Cardiac muscle cell (in vitro differentiated cells and primary cell): ENCODE measurements around the gene OPRM1. TPM values are rescaled to one million over a fixed set of nuclear protein-coding genes. Genes with fewer than 3 reads are reported as not detected.

Experiments used
- DNase-seq, 2 donors: peaks; one replicate each; pipeline versions ENCODE4 v3.0.0 to v3.0.0-alpha.2; 2010 to 2017; ENCODE audit warnings: low read depth in 1 of 2, low spot score in 1 of 2
- H3K27ac ChIP-seq: fragments of 200-600 bp; sonication (generic); 2 replicates; pipeline ENCODE4 v1.5.1; 2016
- H3K27me3 ChIP-seq: fragments of 200-600 bp; sonication (generic); 2 replicates; pipeline ENCODE4 v1.6.0; 2016; ENCODE audit warnings: control low read depth
- H3K36me3 ChIP-seq: fragments of 200-600 bp; sonication (generic); 2 replicates; pipeline ENCODE4 v1.5.1; 2016; ENCODE audit warnings: control low read depth
- H3K4me1 ChIP-seq: fragments of 200-600 bp; sonication (generic); 2 replicates; pipeline ENCODE4 v1.8.1; 2017; ENCODE audit warnings: low read depth, mild to moderate bottlenecking, mixed run types
- H3K4me3 ChIP-seq: fragments of 200-600 bp; sonication (generic); 2 replicates; pipeline ENCODE4 v1.5.1; 2016; ENCODE audit warnings: mild to moderate bottlenecking
- H3K9me3 ChIP-seq: fragments of 200-600 bp; sonication (generic); 2 replicates; pipeline ENCODE4 v1.5.1; 2017; ENCODE audit warnings: low read depth, mild to moderate bottlenecking, control low read depth
- polyA plus RNA-seq: library from polyadenylated mRNA; unstranded; fragments of >200 nt; fragmentation: Nextera tagmentation; extraction: Ambion mirVana; gene quantifications from 2 replicates; pipeline ENCODE4 v1.2.1, GENCODE V29; 2016
- total RNA-seq: library from RNA; depleted of rRNA; stranded (reverse); fragments of >200 nt; gene quantifications from 2 replicates; pipeline ENCODE4 v1.2.3, GENCODE V29; 2016
- TF ChIP-seq, protein P1 (sequence below): IDR thresholded peaks from 2 replicates; pipeline ENCODE4 v1.5.1; 2012; ENCODE audit warnings: low read depth, mild to moderate bottlenecking, low read length

OPRM1 gene
- total and polyA plus RNA-seq, 2 experiments from 2014 or later: not detected

DNA sequence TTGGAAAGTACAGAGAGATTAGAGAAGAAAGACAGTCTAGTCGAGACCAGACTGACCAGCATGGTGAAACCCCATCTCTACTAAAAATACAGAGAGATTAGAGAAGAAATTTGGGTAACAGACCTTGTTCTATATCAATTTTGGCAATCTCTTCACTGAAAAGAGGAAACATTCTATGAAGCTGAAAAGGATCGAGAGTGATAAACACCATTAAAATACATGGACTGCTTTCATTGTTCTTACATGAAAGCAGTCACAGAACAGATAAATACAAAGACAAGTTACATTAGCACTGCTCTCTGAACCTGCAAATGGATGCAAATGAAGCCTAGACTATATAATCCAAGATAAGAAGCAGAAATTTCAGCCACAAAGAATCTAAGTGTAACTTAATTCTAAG, 8.4 kb upstream of the OPRM1 start:
- no peak for DNase-seq
- Histone ChIP-seq H3K4me3 (no peak overlapping the region), H3K4me1 (no peaks in the 10 kb centered on the region), H3K9me3 (no peaks in the 10 kb centered on the region), H3K36me3 (no peaks in the 10 kb centered on the region), H3K27me3 (no peaks in the 10 kb centered on the region), H3K27ac (no peak overlapping the region)
- TF ChIP-seq, protein P1, sequence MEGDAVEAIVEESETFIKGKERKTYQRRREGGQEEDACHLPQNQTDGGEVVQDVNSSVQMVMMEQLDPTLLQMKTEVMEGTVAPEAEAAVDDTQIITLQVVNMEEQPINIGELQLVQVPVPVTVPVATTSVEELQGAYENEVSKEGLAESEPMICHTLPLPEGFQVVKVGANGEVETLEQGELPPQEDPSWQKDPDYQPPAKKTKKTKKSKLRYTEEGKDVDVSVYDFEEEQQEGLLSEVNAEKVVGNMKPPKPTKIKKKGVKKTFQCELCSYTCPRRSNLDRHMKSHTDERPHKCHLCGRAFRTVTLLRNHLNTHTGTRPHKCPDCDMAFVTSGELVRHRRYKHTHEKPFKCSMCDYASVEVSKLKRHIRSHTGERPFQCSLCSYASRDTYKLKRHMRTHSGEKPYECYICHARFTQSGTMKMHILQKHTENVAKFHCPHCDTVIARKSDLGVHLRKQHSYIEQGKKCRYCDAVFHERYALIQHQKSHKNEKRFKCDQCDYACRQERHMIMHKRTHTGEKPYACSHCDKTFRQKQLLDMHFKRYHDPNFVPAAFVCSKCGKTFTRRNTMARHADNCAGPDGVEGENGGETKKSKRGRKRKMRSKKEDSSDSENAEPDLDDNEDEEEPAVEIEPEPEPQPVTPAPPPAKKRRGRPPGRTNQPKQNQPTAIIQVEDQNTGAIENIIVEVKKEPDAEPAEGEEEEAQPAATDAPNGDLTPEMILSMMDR: no peak

DNA sequence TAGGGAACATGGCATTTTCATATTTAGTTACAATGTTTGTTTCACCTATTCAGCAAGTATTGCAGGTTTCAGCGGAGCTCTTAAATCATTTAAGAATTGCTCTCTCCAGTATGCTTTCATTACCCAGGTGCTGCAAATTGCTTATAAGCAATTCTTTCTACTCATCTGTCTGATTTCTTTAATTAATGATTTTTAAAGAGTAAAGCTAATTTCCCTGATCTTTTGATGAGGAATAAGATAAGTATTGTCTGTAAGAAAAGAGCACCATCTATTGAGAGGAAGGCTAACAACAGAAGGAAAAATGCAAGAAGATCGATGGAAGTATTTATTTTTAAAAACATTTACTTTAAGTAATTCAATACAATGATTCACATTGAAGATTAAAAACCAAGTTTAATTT, 2.0 kb downstream of the OPRM1 start:
- no peaks in the 10 kb centered on the region for H3K4me1 ChIP-seq
- no peak for DNase-seq
- H3K9me3 ChIP-seq: no peaks in the 10 kb centered on the region
- peaks cover 31% of the 10 kb centered on the region for H3K27me3 ChIP-seq
- no peak overlapping the region for H3K4me3 ChIP-seq
- H3K36me3 ChIP-seq: no peaks in the 10 kb centered on the region
- TF ChIP-seq, protein P1: no peak
- H3K27ac ChIP-seq: no peak overlapping the region

DNA sequence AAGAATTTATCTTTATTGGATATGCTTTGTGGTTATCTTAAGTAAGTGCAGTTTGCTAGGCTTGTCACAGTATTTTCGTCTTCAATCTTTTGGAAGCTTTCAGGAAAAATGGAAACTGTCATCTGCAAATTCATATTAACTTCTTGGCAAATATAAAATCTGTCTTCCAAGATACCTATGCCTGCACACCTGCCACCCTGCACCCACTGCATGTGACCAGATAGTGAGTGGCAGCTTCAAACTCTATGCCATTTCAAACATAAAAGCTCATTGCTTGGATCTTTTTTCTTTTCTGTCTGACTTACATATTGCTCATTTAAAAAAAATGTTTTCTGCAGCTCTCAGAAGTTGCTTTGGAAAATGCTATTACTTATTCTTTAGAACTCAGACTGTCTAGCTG, 14.1 kb downstream of the OPRM1 start:
- TF ChIP-seq, protein P1: no peak
- H3K4me1 ChIP-seq: no peaks in the 10 kb centered on the region
- no peak overlapping the region for H3K27ac ChIP-seq

DNA sequence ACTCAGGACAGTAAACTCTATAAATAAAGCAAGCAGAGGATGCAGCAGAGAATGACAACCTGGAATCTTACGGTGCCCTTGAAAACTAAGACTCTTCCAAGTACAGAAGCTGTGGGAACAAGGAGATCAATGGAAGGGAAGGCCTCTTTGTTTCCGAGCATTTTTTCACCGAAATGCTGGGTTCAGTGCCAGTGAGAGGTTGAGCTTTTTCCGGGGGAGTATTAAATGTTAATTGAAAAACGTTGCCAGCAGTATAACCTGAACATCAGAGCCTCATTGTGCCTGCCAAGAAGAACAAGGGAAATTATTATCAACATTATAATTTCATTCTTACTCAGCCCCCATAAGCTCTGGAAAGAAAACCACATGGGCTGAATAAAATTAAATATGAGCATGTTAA, 17.5 kb downstream of the OPRM1 start:
- DNase-seq: no peak
- Histone ChIP-seq H3K27me3 (no peaks in the 10 kb centered on the region), H3K9me3 (no peaks in the 10 kb centered on the region), H3K27ac (no peak overlapping the region), H3K36me3 (no peaks in the 10 kb centered on the region), H3K4me3 (no peak overlapping the region), H3K4me1 (no peaks in the 10 kb centered on the region)
- TF ChIP-seq, protein P1: no peak

More for the DNA sequence above, 14.1 kb downstream of the OPRM1 start:
- Histone ChIP-seq H3K4me3 (no peak overlapping the region), H3K9me3 (no peaks in the 10 kb centered on the region), H3K36me3 (no peaks in the 10 kb centered on the region), H3K27me3 (no peaks in the 10 kb centered on the region)
- DNase-seq: no peak

DNA sequence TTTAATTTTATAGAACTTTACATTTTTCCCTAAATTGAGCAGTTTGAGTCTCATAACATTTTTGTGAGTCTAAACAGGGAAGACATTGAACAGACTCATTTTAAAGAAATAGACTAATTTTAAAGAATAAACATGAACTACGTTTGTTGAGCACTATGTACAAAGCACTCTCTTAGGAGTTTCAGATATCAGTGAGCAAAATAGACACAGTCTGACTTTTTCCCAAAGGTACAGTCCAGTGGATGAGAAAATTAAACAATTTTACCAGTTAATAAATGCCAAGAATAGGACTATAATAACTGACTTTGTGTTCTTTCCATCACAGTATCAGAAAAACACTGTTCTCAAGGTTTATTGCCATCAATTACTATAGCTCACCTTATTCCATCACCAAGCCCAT, 18.1 kb downstream of the OPRM1 start:
- no peak overlapping the region for H3K27ac ChIP-seq
- no peak for DNase-seq
- TF ChIP-seq, protein P1: no peak
- no peaks in the 10 kb centered on the region for H3K27me3 ChIP-seq
- no peak overlapping the region for H3K4me3 ChIP-seq
- H3K36me3 ChIP-seq: no peaks in the 10 kb centered on the region
- no peaks in the 10 kb centered on the region for H3K4me1 ChIP-seq
- H3K9me3 ChIP-seq: no peaks in the 10 kb centered on the region
